Measurements from ENCODE around the gene SCAMP1. TPM values are rescaled to one million over a fixed set of nuclear protein-coding genes. Genes with fewer than 3 reads are reported as not detected.

Gene SCAMP1
- 61.6 TPM for total RNA-seq

DNA sequence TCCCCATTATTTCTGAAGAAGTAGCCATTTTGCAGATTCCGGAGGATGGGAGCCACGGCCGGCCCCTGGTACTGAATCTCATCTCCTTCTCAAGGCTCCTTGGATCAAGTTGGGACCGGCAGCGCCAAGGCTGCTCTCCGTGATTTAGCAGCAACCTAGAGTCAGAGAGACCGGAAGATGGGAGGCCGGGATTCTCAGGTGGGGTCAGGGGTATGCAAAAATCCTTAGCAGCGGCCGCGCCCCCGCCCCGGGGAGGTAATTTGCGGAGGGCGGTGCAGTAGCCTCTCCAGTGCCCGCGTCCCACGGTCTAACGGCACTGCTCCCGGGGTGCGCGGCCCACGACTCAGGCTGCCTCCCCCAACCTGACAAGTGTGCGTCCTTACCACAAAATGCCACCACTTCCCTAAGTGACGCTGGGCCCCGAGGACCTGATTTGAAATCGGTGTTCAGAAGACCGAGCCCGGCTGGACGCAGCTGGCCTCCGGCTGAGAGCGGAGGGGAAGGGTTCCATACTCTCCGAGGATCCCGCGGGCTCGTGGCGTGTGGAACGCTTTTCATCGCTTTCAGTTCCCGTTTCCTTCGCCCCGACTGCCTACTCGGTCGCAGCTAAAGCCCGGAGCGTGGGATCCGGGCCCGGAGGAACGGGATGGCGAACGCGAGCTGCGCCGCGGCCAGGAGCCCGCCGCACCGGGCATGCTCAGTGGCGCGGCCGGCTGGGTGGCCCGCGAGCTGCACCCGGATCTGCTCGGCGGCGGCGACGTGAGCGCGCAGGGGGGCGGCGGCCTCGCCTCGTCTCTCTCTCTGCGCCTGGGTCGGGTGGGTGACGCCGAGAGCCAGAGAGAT is at the start of gene SCAMP1:
TSS of gene SCAMP1 (plus strand) at position 787 of the 843 bp plus-strand sequence. CDS start at position 842, 55 bp downstream.
- DNase-seq (ENCODE audit: low spot score): peak; percentile 95
- peak; percentile 97 for ATAC-seq
- intact Hi-C loops (cut with DNase I): loop anchor here (10.0 kb wide), 1 partner anchor 65 kb away; the partner anchor contains the start of gene AP3B1

GRCh38 chr5:78317515-78317914 is 42.9 kb upstream of the SCAMP1 start:
- DNase-seq (ENCODE audit: low spot score): no peak
- no peak for ATAC-seq
- intact Hi-C loops (cut with DNase I): no loop called here

DNA sequence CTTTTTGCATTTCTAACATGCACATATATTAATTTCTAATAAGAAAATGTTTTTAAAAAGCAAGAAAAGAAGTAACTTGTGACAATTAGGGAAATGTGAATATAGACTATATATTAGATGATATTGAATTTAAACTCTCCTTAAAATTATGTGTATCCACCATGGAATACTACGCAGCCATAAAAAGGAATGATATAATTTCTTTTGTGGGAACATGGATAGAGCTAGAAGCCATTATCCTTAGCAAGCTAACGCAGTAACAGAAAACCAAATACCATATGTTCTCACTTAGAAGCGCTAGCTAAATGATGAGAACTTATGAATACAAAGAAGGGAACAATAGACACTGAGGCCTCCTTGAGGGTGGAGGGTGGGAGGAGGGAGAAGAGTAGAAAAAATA is 42.1 kb upstream of the SCAMP1 start:
- ATAC-seq (no peak), DNase-seq (ENCODE audit: low spot score) (no peak)
- intact Hi-C loops (cut with DNase I): no loop called here

DNA sequence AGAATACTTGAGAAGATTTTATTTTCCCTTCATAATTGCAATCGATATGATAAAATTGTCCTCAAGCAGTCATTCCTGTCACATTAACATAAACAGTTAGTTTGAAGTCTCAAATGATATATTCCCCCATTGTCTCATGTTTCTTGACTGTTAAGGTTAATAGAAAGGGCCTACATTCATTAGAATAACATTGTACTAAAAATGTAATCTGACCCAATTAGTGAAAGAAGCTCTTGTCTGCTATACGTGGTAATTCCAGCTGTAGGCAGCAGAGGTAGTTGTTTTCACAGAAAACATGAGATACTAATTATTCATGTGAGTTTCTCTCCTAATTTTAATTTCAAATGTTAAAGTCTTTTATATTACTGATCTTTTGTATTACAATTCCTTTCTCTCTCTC is 40.0 kb upstream of the SCAMP1 start:
- no peak for ATAC-seq
- intact Hi-C loops (cut with DNase I): no loop called here
- DNase-seq (ENCODE audit: low spot score): no peak

DNA sequence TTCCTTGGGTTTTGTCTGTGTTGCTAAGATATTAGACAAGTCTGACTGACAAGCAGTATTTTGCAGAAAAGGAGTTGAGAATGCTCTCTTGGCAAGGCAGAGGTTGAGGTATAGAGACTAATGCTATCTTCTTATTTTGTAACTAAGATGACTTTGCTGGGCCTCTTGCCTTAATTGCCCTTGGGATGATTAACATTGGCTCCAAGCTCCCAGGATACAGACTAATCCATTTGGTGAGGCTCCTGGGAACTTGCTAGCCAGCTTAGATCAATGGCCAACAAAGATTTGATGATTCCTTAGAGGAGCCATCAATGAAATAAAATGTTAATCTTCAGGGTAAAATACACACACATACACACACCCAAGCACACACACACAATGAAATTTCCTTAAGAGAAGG is 37.2 kb upstream of the SCAMP1 start:
- ATAC-seq (no peak), DNase-seq (ENCODE audit: low spot score) (no peak)
- intact Hi-C loops (cut with DNase I): no loop called here

GRCh38 chr5:78326930-78327329 is 33.5 kb upstream of the SCAMP1 start:
- no peak for ATAC-seq
- intact Hi-C loops (cut with DNase I): no loop called here
- no peak for DNase-seq (ENCODE audit: low spot score)

- DNase-seq (ENCODE audit: low spot score) (no peak), ATAC-seq (no peak)
- intact Hi-C loops (cut with DNase I): no loop called here
Observed at GRCh38 chr5:78327761-78328510, 32.5 kb upstream of the SCAMP1 start.

- DNase-seq (ENCODE audit: low spot score) (no peak), ATAC-seq (no peak)
- intact Hi-C loops (cut with DNase I): no loop called here
Observed at GRCh38 chr5:78328585-78329173, 31.7 kb upstream of the SCAMP1 start.

- intact Hi-C loops (cut with DNase I): no loop called here
- ATAC-seq (no peak), DNase-seq (ENCODE audit: low spot score) (no peak)
Observed at GRCh38 chr5:78331523-78332080, 28.8 kb upstream of the SCAMP1 start.

GRCh38 chr5:78334811-78335210 is 25.6 kb upstream of the SCAMP1 start:
- no peak for DNase-seq (ENCODE audit: low spot score)
- no peak for ATAC-seq
- intact Hi-C loops (cut with DNase I): no loop called here

- DNase-seq (ENCODE audit: low spot score) (no peak), ATAC-seq (no peak)
- intact Hi-C loops (cut with DNase I): no loop called here
Observed at GRCh38 chr5:78335976-78336375, 24.4 kb upstream of the SCAMP1 start.

DNA sequence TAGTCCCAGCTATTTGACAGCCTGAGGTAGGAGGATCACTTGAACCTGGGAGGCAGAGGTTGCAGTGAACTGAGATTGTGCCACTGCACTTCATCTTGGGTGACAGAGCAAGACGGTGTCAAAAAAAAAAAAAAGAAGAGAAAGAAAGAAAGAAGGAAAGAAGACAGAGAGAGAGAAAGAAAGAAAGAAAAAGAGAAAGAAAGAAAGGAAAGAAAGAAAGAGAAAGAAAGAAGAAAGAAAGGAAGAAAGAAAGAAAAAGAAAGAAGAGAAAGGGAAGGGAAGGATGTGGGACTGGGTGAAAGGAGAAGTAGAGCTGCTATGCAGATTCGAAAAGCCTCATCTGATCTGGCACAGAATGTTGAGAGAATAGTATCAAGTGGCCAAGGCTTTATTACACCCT is 23.7 kb upstream of the SCAMP1 start:
- DNase-seq (ENCODE audit: low spot score): no peak
- ATAC-seq: no peak
- intact Hi-C loops (cut with DNase I): no loop called here

DNA sequence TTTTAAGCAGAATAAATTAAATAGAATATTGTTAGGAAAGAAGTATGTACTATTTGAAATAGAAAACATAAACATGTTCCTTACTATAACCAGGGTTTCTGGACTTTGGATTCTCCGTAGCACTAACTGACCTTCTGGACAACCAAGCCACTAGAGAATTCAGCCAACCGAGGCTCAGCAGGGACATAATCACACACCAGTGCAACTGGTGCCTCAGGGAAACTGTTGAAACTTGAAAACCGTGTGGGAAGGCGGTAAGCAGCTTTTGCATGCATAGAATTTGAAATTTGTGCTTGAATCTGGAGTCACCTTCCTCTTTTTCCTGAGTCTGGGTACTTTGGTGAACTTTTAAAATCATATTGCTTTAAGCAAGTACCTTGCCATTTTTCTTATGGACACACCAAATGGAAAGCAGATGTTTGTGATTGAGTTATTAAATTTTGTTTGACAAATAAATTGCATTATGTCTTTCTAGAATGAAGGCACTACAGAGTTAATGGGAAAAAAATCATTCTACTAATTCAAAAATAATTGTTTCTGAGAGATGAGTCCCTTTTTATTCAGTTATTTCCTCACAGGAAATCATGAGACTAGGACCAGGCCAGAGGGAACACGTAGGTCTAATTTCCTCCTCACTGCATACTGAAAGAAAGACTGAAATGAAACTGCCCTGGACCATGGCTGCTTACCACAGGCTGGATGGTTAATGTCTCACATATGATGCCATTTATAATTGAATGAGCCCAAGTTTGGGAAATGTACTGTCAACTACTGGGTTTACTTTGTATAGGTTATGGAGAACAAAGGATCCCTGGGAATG is 20.6 kb upstream of the SCAMP1 start:
- intact Hi-C loops (cut with DNase I): no loop called here
- no peak for ATAC-seq
- DNase-seq (ENCODE audit: low spot score): no peak

GRCh38 chr5:78341440-78341839 is 19.0 kb upstream of the SCAMP1 start:
- ATAC-seq (no peak), DNase-seq (ENCODE audit: low spot score) (no peak)
- intact Hi-C loops (cut with DNase I): no loop called here

DNA sequence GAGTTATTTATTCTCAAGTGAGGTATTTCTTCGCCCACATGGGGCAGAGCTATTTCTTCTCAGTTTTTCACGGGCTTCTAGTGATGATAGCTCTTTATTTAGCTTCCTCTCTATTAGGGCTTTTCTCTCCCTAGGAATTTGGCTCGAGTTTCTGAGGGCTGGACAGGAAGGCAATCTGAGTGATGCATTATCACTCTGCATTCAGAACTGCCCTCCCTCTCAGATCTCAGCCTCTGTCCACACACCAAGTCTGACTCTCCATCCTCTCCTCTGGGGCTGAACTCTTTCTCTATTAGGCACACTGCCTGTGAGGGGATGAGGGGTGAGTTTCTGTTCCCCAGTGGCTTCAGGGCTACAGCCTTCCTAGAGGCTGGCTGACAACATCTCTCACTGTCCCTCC is 14.9 kb upstream of the SCAMP1 start:
- ATAC-seq (no peak), DNase-seq (ENCODE audit: low spot score) (no peak)
- intact Hi-C loops (cut with DNase I): no loop called here

- DNase-seq (ENCODE audit: low spot score) (no peak), ATAC-seq (no peak)
- intact Hi-C loops (cut with DNase I): loop anchor here (10.0 kb wide), 1 partner anchor 59 kb away; the partner anchor contains the start of gene AP3B1
Observed at GRCh38 chr5:78353520-78353919, 6.9 kb upstream of the SCAMP1 start.

DNA sequence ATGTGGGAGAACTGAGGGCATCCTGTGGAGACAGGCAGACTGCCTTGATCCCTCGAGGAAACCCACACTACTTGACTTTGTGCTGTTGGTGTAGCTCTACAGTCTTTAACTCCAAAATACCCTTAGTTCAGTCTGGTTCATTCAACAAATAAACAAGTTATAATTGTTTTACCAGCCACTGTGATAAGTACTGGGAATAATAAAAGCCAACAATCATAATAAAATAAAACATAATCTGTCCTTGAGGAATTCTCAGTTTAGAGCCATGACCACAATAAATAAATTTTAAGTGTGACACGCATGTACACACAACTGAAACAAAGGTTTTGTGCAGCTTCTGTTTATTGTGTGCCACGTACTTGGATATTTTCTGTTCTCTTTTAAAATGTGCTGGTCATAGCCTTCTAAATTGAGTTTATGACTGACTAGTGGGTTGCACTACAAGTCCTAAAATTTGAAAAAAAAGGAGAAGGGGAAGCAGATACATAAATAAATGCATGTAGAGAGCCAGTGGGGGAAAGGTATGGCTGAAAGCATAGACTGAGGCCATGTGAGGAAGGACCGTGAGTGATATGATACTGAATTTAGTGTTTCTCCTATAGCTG is 6.2 kb upstream of the SCAMP1 start:
- intact Hi-C loops (cut with DNase I): loop anchor here (10.0 kb wide), 1 partner anchor 59 kb away; the partner anchor contains the start of gene AP3B1
- ATAC-seq (no peak), DNase-seq (ENCODE audit: low spot score) (no peak)

DNA sequence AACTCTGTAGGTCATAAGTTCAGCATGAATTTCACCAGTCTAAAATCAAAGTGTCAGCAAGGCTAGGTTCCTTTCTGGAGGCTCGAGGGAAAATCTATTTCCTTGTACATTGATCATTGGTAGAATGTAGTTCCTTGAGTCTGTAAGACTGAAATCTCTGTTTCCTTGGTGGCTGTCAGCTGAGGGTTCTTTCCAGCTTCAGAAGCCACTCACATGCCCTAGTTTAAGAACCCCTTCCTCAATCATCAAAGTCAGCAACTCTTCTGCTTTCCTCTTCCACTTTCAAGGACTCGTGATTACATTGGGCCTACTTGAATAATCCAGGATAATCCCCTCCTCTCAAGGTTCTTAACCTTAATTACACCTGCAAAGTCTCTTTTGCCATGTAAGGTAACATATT is 4.9 kb upstream of the SCAMP1 start:
- DNase-seq (ENCODE audit: low spot score) (no peak), ATAC-seq (no peak)
- intact Hi-C loops (cut with DNase I): loop anchor here (10.0 kb wide), 1 partner anchor 61 kb away; the partner anchor contains the start of gene AP3B1
